ENCODE results near the gene SYNGAP1. TPM values are rescaled to one million over a fixed set of nuclear protein-coding genes. Genes with fewer than 3 reads are reported as not detected.

Gene SYNGAP1
- total RNA-seq, 1 donor from 2014 or later: 14.1 TPM

DNA sequence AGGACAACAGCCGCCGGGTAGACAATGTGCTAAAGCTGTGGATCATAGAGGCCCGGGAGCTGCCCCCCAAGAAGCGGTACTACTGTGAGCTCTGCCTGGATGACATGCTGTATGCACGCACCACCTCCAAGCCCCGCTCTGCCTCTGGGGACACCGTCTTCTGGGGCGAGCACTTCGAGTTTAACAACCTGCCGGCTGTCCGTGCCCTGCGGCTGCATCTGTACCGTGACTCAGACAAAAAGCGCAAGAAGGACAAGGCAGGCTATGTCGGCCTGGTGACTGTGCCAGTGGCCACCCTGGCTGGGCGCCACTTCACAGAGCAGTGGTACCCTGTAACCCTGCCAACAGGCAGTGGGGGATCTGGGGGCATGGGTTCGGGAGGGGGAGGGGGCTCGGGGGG, 17.8 kb downstream of the SYNGAP1 start:
- Mint-ChIP-seq H3K4me3 (no peak overlapping the region), H3K27me3 (ENCODE audit: insufficient read depth, low read depth) (peaks cover 4% of the 10 kb centered on the region), H3K27ac (no peak overlapping the region), H3K36me3 (peaks cover 53% of the 10 kb centered on the region), H3K9me3 (no peaks in the 10 kb centered on the region), H3K4me1 (peaks cover 22% of the 10 kb centered on the region)
- Histone ChIP-seq H3K27ac (no peak overlapping the region), H3K9ac (no peak overlapping the region), H2AFZ (replicated peaks) (no peak overlapping the region), H3K36me3 (peaks cover 13% of the 10 kb centered on the region), H3K9me3 (ENCODE audit: low read depth) (no peaks in the 10 kb centered on the region), H4K20me1 (ENCODE audit: low read depth) (peaks cover 26% of the 10 kb centered on the region), H3K4me3 (no peak overlapping the region), H3F3A (ENCODE audit: low read depth) (peaks cover 12% of the 10 kb centered on the region), H3K79me2 (ENCODE audit: low read depth) (peaks cover 48% of the 10 kb centered on the region), H3K4me1 (peaks cover 20% of the 10 kb centered on the region), H3K27me3 (no peaks in the 10 kb centered on the region), H3K4me2 (no peak overlapping the region)
- DNase-seq (ENCODE audit: low spot score): no peak
- TF ChIP-seq CTCF (IDR thresholded peaks at IDR 0.05) (no peak), EZH2phosphoT487 (IDR thresholded peaks at IDR 0.05) (no peak), EZH2 (IDR thresholded peaks at IDR 0.05) (no peak)

GRCh38 chr6:33438978-33439594, 19.2 kb downstream of the SYNGAP1 start:
- no peak overlapping the region for H3K4me3 ChIP-seq
- TF ChIP-seq EZH2 (IDR thresholded peaks at IDR 0.05): no peak
- TF ChIP-seq CTCF (IDR thresholded peaks at IDR 0.05): no peak
- TF ChIP-seq EZH2phosphoT487 (IDR thresholded peaks at IDR 0.05): no peak
- no peak overlapping the region for H2AFZ ChIP-seq (replicated peaks)
- H3K79me2 ChIP-seq (ENCODE audit: low read depth): peaks cover 34% of the 10 kb centered on the region
- Mint-ChIP-seq H3K4me3 (no peak overlapping the region), H3K4me1 (peaks cover 10% of the 10 kb centered on the region), H3K9me3 (no peaks in the 10 kb centered on the region), H3K27me3 (ENCODE audit: insufficient read depth, low read depth) (peaks cover 4% of the 10 kb centered on the region), H3K36me3 (peaks cover 52% of the 10 kb centered on the region), H3K27ac (no peak overlapping the region)
- H3K4me2 ChIP-seq: no peak overlapping the region
- no peak for DNase-seq (ENCODE audit: low spot score)
- H3K4me1 ChIP-seq: peaks cover 6% of the 10 kb centered on the region
- H3K27me3 ChIP-seq: no peaks in the 10 kb centered on the region
- H3K36me3 ChIP-seq: peaks cover 13% of the 10 kb centered on the region
- H3F3A ChIP-seq (ENCODE audit: low read depth): peaks cover under 1% of the 10 kb centered on the region
- H3K27ac ChIP-seq: no peak overlapping the region
- no peaks in the 10 kb centered on the region for H3K9me3 ChIP-seq (ENCODE audit: low read depth)
- H3K9ac ChIP-seq: no peak overlapping the region
- H4K20me1 ChIP-seq (ENCODE audit: low read depth): peaks cover 18% of the 10 kb centered on the region

- H3K9me3 ChIP-seq (ENCODE audit: low read depth): no peaks in the 10 kb centered on the region
- Mint-ChIP-seq H3K4me1 (peaks cover 7% of the 10 kb centered on the region), H3K36me3 (peaks cover 60% of the 10 kb centered on the region), H3K4me3 (peak overlapping the region; percentile 15), H3K27ac (no peak overlapping the region), H3K9me3 (no peaks in the 10 kb centered on the region), H3K27me3 (ENCODE audit: insufficient read depth, low read depth) (peaks cover 4% of the 10 kb centered on the region)
- no peaks in the 10 kb centered on the region for H3K27me3 ChIP-seq
- H3K27ac ChIP-seq: no peak overlapping the region
- no peaks in the 10 kb centered on the region for H3K4me1 ChIP-seq
- no peak overlapping the region for H2AFZ ChIP-seq (replicated peaks)
- no peak overlapping the region for H3K4me3 ChIP-seq
- peaks cover 15% of the 10 kb centered on the region for H4K20me1 ChIP-seq (ENCODE audit: low read depth)
- no peak overlapping the region for H3K9ac ChIP-seq
- H3K36me3 ChIP-seq: peaks cover 13% of the 10 kb centered on the region
- TF ChIP-seq CTCF (IDR thresholded peaks at IDR 0.05) (no peak), EZH2 (IDR thresholded peaks at IDR 0.05) (no peak), EZH2phosphoT487 (IDR thresholded peaks at IDR 0.05) (no peak)
- no peak overlapping the region for H3K4me2 ChIP-seq
- DNase-seq (ENCODE audit: low spot score): no peak
- H3F3A ChIP-seq (ENCODE audit: low read depth): no peaks in the 10 kb centered on the region
- peaks cover 24% of the 10 kb centered on the region for H3K79me2 ChIP-seq (ENCODE audit: low read depth)
Observed at GRCh38 chr6:33439956-33440648, 20.2 kb downstream of the SYNGAP1 start.
